ENCODE measurements around the gene GUCY2D. TPM values are rescaled to one million over a fixed set of nuclear protein-coding genes. Genes with fewer than 3 reads are reported as not detected.
"Not testable (repeated sequence)": the region's sequence is repeated elsewhere in the genome, so short reads cannot be mapped to it uniquely, and the experiment has no call there.

Gene GUCY2D
- total RNA-seq, 1 donor = 1.9 TPM

DNA sequence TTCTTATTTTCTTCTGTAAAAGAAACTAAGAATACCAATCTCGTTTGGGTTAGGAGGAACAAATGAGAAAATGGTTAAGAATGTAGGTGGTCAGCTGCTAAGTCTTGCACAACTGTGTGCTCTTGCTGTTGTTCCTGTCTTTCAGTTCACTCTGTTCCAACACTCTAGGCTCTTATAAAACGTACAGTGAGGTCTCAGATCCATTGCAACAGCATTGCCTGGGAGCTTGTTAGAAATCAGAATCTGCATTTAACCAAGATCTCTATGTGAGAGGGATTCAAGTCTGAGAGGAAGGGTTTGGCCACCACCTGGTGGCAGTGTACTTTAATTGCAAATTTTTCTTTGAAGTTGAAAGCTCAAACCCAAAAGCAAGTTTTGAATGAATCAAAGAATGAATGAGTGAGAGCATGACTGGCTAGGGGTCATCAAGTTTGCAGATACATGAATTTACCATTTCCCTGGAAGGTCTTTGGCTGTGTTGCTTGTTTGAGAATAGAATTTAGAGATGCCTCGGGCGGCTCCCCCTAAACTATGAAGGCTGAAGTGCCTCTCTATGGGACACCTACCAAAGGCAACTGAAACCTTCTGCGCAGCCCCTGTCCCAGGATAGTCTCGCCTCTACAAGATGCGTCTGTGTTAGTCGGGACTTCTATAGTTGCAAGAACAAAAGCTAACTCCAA, 39.0 kb downstream of the GUCY2D start:
- peak in 2 of 3 donors; percentile 65 to 82 for DNase-seq (ENCODE audit: low read depth in 2 of 3, low spot score in 2 of 3)

DNA sequence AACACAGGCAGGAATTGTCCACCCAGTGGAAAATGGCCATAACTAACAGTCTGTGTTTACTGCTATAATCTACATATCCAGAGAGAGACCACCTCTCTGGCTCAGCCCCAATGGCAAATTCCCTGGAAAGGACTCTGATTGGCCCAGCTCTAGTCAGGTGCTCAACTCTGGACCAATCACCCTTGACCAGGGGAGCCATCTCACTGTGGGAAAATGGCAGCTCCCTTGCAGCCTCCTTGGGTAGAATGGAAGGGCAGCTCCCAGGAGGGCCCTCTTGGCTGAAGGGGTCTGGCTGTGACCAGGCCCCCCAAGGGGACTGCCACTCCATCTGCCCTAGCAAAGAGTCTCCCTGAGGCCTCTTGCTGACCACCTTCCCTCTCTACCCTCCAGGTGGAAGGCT, 39.6 kb downstream of the GUCY2D start:
- DNase-seq (ENCODE audit: low read depth in 2 of 3, low spot score in 2 of 3) = no peak

DNA sequence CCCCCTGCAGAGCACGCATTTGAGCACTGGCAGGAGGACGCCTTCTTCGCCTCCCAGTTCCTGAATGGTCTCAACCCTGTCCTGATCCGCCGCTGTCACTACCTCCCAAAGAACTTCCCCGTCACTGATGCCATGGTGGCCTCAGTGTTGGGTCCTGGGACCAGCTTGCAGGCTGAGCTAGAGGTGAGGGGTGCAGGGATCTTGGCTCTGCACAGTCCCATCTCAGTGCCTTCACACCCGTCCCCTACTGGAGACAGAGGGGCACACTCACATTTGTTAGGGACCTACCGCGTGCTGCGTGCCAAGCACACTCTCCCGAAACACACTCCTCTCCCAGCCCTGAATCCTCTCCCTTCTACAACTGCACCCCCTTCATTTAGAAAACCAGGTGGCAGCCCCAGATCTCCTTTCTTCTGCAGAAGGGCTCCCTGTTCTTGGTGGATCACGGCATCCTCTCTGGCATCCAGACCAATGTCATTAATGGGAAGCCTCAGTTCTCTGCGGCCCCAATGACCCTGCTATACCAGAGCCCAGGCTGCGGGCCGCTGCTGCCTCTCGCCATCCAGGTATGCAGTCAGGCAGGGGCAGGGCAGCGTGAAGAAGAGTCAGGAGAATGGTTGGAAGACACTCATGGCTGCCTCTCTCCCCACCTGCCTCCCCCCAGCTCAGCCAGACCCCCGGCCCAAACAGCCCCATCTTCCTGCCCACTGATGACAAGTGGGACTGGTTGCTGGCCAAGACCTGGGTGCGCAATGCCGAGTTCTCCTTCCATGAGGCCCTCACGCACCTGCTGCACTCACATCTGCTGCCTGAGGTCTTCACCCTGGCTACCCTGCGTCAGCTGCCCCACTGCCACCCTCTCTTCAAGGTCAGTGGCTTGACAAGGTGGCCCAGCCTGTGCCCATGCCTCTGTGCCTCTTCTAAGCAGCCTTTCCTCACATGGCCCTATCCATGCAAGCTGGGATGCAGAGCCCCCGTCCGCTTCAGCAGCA, 42.7 kb downstream of the GUCY2D start:
- no peak for DNase-seq (ENCODE audit: low read depth in 2 of 3, low spot score in 2 of 3)

DNA sequence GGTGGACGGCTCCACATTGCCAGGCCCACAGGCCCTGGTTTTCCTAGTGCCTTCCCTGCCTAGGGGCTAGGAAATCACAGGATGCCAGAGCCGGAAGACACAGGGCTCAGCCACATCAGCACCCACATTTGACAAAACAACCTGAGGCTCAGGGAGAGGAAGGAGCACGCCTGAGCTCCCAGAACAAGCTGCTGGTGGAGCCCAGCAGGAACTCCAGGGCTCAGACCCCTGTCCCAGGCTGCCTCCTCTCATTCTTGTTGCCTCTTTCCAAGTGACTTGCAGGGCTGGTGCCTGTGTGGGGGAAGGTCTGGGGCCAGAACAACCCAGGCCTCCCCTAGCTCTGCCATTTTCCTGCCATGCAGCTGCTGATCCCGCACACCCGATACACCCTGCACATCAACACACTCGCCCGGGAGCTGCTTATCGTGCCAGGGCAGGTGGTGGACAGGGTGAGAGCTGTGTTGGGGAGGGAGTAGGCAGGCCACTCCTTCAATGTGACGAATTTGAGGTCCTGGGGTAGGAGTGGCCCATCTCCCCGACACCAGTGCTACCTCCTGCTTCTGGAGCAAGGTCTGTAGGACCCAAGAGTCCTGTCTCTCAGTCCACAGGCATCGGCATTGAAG, 44.0 kb downstream of the GUCY2D start:
- no peak for DNase-seq (ENCODE audit: low read depth in 2 of 3, low spot score in 2 of 3)

DNA sequence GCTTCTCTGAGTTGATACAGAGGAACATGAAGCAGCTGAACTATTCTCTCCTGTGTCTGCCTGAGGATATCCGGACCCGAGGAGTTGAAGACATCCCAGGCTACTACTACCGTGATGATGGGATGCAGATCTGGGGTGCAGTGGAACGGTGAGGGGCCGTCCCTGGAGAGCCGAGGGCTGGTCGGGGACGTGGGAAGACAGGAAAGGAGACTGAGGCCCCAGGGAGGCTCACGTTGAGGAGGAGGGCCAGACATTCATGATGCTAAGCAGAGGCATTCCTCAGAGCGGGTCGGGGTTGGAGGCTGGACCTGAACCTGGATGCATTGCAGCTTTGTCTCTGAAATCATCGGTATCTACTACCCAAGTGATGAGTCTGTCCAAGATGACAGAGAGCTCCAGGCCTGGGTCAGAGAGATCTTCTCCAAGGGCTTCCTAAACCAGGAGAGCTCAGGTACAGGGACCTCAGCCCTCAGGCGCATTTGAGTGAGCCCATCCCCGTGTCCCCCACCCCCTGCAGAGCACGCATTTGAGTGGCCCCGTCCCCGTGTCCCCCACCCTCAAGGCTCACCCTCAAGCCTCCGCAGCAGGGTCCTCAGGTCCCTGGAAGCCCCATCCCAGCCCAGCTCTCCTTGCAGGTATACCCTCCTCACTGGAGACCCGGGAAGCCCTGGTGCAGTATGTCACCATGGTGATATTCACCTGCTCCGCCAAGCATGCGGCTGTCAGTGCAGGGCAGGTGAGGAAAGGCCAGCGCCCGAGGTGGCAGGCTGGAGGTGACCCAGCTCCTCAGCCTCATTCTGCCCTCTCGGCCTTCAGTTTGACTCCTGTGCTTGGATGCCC, 44.7 kb downstream of the GUCY2D start:
- no peak for DNase-seq (ENCODE audit: low read depth in 2 of 3, low spot score in 2 of 3)

DNA sequence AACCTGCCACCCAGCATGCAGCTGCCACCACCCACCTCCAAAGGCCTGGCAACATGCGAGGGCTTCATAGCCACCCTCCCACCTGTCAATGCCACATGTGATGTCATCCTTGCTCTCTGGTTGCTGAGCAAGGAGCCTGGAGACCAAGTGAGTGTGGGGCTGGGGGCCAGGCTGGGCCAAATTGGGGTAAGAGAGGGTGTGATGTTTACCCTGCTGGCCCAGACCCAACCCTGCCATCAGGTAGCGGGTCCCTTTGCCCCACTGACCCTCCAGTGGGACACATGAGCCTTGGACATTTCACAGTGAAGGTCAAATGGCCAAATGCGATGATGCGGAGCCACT, 45.3 kb downstream of the GUCY2D start:
- no peak for DNase-seq (ENCODE audit: low read depth in 2 of 3, low spot score in 2 of 3)

DNA sequence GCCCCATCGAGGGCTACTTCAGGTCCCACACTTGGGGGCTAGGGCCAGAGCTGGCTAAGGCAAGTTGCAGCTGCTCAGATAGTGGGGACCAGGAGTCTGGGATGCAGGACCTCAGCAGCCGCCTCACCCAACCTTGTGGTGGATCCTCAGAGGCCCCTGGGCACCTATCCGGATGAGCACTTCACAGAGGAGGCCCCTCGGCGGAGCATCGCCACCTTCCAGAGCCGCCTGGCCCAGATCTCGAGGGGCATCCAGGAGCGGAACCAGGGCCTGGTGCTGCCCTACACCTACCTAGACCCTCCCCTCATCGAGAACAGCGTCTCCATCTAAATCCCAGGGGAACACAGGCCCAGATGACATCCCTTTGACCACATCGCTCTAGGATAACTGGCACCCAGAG, 45.8 kb downstream of the GUCY2D start:
- DNase-seq (ENCODE audit: low read depth in 2 of 3, low spot score in 2 of 3) = no peak

DNA sequence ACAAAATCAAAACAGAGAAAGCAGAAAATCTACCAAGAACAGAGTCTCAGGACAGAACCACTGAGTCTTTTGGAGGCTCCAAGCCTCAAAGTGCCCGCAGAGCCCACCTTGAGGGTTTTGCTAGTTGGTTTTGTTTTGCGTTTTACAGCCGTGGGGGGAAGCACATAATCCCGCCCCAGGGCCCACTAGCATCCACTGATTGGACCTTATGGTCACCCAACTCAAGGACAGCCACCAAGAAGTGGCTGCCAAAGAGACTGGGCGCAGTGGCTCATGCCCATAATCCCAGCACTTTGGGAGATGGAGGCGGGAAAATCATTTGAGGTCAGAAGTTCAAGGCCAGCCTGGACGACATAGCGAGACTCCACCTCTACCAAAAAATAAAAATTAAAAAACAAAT, 46.3 kb downstream of the GUCY2D start:
- DNase-seq (ENCODE audit: low read depth in 2 of 3, low spot score in 2 of 3) = no peak

DNA sequence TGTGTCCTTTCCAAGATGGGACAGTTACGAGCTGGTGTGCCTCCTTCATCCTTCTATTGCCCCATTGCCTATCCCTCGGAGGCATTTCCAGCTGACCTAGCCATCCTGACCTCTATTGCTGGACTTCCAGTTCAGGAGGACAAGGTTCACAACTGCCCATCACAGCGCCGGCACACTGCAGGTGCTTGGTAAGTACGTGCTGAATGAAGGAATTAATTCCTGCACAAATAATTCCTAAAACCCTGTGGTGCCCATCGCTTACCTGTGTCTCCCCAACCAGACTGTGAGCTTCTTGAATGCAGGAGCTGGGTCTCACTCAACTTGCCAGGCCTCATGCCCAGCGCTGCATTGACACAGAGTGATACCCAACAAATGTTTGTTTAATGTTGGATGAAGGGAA, 49.4 kb downstream of the GUCY2D start:
- no peak for DNase-seq (ENCODE audit: low read depth in 2 of 3, low spot score in 2 of 3)

DNA sequence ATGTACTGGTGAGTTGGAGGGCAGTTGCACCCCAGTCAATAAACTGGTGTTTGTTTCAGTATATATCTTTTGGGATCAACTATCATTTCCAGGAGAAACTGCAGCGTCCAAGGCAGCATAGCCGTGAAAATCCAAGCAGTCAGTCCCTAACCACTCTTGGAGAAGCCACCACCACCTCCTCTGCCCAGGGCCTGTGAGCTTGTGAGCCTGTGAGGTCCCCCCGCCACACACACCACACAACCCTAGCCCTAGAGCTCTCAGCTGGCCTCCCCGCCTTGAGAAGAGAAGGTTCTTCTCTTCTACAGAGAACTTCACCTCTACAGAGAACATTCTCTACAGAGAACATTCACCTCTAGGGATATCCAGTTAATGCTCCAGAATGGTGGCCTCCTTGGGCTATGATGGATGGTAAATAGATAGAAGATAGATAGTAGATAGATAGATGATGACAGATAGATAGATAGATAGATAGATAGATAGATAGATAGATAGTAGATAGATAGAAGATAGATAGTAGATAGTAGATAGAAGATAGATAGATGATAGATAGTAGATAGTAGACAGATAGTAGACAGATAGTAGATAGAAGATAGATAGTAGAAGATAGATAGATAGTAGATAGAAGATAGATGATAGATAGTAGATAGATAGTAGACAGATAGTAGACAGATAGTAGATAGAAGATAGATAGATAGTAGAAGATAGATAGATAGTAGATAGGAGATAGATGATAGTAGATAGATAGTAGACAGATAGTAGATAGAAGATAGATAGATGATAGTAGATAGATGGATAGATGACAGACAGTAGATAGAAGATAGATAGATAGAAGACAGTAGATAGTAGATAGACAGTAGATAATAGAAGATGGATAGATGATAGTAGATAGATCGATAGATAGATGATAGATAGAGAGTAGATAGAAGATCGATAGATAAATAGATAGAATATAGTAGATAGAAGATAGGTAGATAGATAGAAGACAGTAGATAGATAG, 50.1 kb downstream of the GUCY2D start:
- DNase-seq (ENCODE audit: low read depth in 2 of 3, low spot score in 2 of 3) = no peak

DNA sequence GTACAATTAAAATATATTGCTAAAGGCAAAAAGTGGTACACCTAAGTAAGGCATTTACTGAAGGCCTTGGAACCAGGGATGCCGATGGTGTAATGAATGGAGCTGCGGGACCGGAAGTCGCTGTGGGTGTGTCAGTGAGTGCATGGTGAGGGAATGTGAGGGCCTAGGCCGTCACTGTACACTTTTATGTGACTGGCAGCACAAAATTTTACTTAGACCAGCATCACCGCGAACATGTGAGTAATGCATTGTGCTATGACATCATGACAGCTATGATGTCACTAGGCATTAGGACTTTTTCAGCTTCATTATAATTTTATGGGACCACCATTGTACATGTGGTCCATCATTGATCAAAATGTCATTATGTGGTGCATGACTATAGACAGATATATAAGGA, 51.2 kb downstream of the GUCY2D start:
- no peak for DNase-seq (ENCODE audit: low read depth in 2 of 3, low spot score in 2 of 3)

DNA sequence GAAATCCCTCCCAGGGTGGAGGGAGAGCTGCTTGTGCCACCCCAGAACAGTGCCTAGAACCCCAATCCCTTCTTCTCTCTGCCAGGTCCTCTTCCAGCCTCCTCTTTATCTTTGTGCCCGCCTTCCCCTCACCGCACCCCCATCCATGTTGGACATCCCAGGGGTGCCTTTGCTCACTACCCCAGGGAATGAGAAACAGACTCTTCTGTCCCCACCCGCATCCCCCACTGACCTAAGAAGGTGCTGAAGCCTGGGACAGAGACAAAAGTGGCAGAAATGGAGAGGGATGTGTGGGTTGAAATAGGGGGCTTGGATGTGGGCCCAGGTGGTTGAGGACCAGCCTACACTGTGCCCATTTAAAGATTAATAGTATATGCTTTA, 53.4 kb downstream of the GUCY2D start:
- no peak for DNase-seq (ENCODE audit: low read depth in 2 of 3, low spot score in 2 of 3)

DNA sequence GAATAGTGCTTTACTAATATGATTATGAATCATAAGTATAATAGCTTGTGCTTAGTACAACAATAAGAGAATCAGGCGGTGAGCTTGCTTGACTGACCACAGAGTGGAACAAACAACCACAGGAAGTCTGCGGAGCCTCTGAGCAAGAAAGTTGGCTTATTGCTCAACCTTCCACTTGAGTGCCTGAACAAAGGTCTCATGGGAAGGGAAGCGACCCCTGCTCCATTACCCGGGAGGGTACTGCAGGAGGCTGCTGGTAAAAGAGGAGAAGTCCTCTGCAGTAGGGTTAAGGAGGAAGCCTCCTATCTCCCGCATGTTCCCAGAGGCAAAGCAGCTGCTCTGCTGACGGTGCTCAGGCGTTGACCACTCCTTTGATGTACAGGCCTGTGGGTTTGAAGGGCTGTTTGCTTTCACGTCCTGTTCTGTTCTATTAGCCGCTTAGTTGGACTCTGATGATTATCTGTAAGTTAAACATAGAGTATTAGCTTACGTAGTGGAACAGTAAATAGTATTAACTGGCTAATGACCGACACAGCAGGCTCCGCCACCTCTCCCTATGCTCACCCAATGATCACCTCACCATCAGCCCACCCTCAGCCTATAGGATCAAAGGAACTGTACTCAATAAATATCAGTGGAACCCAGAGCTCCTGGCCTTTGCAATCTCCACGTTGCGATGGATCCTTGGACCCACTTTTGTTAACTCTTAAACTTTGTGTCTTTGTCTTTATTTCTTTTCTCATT, 54.0 kb downstream of the GUCY2D start:
- peak in 2 of 3 donors; percentile 85 to 90 for DNase-seq (ENCODE audit: low read depth in 2 of 3, low spot score in 2 of 3)

DNA sequence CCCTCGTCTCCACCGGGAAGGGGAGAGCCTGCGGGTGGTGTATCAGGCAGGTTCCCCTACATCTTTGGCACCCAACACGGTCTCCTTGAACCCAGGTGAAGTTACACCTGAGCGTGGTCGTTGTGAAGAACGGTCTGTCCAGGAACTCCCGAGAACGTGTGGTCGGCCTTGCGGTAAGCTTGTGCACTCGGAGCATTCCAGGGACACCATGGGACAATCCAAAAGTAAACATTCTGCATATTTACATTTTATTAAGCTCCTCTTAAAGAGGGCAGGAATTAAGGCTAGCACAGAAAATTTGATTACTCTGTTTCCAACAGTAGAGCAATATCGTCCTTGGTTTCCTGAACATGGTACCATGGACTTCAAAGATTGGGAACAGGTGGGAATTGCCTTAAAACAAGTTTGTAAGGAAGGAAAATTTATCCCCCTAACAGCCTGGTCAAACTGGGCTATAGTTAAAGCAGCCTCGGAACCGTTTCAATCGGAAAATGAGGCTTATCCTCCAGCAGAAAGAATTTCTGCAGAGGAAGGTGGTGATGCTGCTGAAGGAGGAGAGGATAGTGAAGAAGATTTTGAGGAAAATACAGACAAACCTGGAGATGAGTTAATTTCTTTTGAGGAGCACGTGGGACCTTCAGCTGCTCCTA, 54.7 kb downstream of the GUCY2D start:
- DNase-seq (ENCODE audit: low read depth in 2 of 3, low spot score in 2 of 3) = no peak

DNA sequence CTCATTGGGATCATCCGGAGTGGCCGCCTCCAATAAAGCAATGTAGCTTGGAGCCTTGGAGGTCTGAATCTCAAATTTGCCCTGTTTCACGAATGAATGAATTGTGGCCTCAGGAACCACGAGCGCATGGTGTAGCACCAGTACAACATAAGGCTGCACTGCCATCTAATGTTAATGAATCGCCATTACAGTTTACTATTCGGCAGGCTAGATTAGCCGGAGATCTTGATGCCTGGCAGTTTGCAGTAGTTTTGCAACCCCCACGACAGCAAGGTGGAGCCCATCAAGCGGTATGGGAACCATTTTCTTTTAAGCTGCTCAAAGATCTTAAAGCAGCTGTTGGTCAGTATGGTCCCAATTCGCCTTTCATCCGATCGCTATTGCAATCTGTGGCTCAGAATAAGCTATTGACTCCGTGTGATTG, 55.3 kb downstream of the GUCY2D start:
- peak; percentile 36 to 89 (median 76) for DNase-seq (ENCODE audit: low read depth in 2 of 3, low spot score in 2 of 3)

DNA sequence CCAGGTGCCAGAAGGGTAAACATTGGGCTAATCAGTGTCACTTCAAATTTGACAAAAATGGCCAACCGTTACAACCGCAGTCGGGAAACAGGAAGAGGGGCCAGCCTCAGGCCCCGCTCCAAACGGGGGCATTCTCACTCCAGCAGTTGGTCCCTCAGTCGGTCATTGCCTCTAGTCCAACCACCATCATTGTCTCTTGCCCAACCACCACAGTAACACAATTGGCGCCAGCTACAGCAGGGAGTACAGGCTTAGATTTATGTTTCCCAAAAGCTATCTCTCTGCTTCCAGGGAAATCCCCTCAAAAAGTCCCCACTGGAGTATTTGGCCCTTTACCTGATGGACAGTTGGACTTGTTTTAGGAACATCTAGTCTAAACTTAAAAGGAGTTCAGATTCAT, 56.7 kb downstream of the GUCY2D start:
- no peak for DNase-seq (ENCODE audit: low read depth in 2 of 3, low spot score in 2 of 3)

DNA sequence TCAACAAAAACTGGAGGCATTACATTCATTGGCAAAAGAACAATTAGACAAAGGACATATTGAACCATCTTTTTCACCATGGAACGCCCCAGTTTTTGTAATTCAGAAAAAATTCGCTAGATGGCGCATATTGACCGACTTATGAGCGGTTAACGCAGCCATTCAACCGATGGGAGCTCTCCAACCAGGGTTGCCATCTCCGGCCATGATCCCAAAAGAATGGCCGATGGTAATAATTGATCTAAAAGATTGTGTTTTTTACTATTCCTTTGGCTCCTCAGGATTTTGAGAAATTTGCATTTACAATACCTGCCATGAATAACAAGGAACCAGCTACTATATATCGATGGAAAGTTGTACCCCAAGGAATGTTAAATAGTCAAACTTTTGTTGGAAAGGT, 57.9 kb downstream of the GUCY2D start:
- peak; percentile 52 to 84 (median 63) for DNase-seq (ENCODE audit: low read depth in 2 of 3, low spot score in 2 of 3)

DNA sequence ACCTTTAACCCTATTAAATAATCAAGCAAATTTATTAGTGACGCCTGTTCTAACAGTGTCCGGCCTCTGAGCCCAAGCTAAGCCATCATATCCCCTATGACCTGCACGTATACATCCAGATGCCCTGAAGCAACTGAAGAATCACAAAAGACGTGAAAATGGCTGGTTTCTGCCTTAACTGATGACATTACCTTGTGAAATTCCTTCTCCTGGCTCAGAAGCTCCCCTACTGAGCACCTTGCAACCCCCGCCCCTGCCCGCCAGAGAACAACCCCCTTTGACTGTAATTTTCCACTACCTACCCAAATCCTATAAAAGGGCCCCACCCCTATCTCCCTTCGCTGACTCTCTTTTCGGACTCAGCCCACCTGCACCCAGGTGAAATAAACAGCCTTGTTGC, 59.4 kb downstream of the GUCY2D start:
- DNase-seq (ENCODE audit: low read depth in 2 of 3, low spot score in 2 of 3) = not testable (repeated sequence)
